H1 (cell line): Measurements from ENCODE around the gene KLHL14. TPM values are rescaled to one million over a fixed set of nuclear protein-coding genes. Genes with fewer than 3 reads are reported as not detected.

Source experiments
- ATF3 ChIP-seq: IDR thresholded peaks from 2 replicates; pipeline ENCODE4 v1.6.1; 2011; ENCODE audit warnings: low read depth, mild to moderate bottlenecking, low read length; ENCODE audit not compliant: insufficient read depth
- CHD2 ChIP-seq: IDR thresholded peaks from 2 replicates; pipeline ENCODE4 v1.6.1; 2012; ENCODE audit warnings: low read length, improper control_type of control experiment
- EGR1 ChIP-seq: IDR thresholded peaks from 2 replicates; pipeline ENCODE4 v1.6.1; 2011; ENCODE audit warnings: low read depth, low read length, borderline replicate concordance
- POLR2AphosphoS5 ChIP-seq: IDR thresholded peaks from 2 replicates; pipeline ENCODE4 v1.6.1; 2011; ENCODE audit warnings: low read depth, low read length
- polyA plus RNA-seq, 7 experiments: library from polyadenylated mRNA; depleted of rRNA in 3 of 7; stranded (reverse) in 5 of 7; unstranded in 2 of 7; fragments of >200 nt in 5 of 7; fragments of 200-250 nt in 2 of 7; gene quantifications; 1 replicate in 5 of 7; 2 replicates in 1 of 7; 4 replicates in 1 of 7; pipeline versions ENCODE4 v1.2.1 to v1.2.3, GENCODE V29; 2011 to 2013; ENCODE audit warnings: missing spikeins in 2 of 7, mixed read lengths in 2 of 7
- total RNA-seq: library from RNA; stranded (reverse); fragmentation: NEBNext Ultra II Directional; extraction: Animal tissue kit (Norgen Biotek cat#: 25700); gene quantifications from 2 replicates; pipeline ENCODE4 v1.2.1, GENCODE V29; 2021

Gene KLHL14
- total and polyA plus RNA-seq, 2 of the 8 experiments (the other 6 are each of a cell fraction or from before 2014, with no cell fraction given) = 1.1 to 1.2 TPM

GRCh38 chr18:32707147-32707546 is 65.7 kb downstream of the KLHL14 start (continued):
- no peak for TF ChIP-seq ATF3
- no peak for TF ChIP-seq EGR1
- no peak for TF ChIP-seq CHD2
- no peak for TF ChIP-seq POLR2AphosphoS5
